ENCODE measurements around the gene PSG11.
A peak's percentile ranks its signal among the peaks of the same experiment; 100 is the strongest.
"Not testable (repeated sequence)": the region's sequence is repeated elsewhere in the genome, so short reads cannot be mapped to it uniquely, and the experiment has no call there.

PSG11 gene

GRCh38 chr19:43026369-43026768 is at the start of gene PSG11:
Gene PSG11 (minus strand): TSS chr19:43026469. CDS start chr19:43026372, 97 bp downstream.
- DNase-seq (ENCODE audit: low read depth): not testable (repeated sequence)

- DNase-seq (ENCODE audit: low read depth): not testable (repeated sequence)
Measured at GRCh38 chr19:43062418-43062817, 36.1 kb upstream of the PSG11 start.

DNA sequence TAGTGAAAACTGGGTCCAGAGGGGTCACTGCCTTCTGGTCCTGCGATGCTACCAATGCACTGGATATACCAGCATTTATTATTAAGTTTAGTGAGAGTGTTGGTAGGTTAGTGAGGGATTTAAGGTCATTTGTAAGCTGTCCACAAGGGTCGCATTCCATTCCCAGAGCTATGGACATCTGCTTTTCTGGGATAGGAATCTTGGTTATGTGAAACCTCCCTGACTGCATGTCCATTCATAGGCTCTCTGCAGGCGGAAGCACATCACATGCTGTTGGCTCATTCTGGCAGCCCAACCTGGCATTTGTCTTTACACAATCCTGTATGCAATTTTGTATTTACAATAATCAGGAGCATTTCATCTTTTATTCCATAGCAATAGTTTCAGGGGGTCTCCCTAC is 35.1 kb upstream of the PSG11 start:
- peak; percentile 35 for DNase-seq (ENCODE audit: low read depth)

GRCh38 chr19:43060254-43060653 is 34.0 kb upstream of the PSG11 start:
- DNase-seq (ENCODE audit: low read depth): peak; percentile 77

DNA sequence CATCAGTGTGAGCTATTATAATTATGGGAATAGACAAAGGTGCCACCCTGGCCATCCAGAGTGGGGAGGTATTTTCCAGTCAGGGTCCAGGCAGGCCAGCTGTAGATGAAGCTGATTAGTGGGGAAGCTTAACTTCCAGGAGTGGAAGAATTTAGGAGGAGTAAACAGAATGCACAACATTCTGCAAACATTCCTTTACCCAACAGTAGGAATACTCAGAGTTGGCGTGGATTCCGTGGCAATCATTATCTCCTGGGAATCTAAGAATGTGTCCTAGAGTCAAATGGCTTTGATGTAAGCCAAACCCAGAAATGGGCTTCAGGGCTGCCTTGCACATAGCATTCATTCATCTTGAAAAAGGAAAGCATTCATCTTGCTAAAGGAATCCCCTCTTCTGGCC is 33.2 kb upstream of the PSG11 start:
- not testable (repeated sequence) for DNase-seq (ENCODE audit: low read depth)

DNA sequence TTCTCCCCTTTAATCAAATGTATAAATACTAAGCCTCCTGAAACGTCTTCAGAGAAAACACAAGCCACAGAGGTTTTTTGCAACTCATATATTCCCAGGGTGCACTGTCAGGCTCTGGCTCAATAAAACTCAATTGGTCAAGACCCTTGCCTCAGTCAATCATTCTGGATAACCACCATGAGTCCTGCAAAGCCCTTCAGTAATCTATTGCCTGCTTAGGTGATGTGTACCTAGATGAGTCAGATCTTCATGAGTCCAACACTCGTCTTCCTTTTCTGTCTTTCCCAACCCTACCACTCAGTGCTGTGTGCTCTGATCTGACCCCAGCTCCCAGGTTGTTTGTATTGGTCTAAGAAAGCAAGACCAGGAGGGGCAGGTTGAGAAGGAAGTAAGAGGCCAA is 32.2 kb upstream of the PSG11 start:
- DNase-seq (ENCODE audit: low read depth): not testable (repeated sequence)

GRCh38 chr19:43047966-43048365 is 21.7 kb upstream of the PSG11 start:
- peak; percentile 44 for DNase-seq (ENCODE audit: low read depth)

DNA sequence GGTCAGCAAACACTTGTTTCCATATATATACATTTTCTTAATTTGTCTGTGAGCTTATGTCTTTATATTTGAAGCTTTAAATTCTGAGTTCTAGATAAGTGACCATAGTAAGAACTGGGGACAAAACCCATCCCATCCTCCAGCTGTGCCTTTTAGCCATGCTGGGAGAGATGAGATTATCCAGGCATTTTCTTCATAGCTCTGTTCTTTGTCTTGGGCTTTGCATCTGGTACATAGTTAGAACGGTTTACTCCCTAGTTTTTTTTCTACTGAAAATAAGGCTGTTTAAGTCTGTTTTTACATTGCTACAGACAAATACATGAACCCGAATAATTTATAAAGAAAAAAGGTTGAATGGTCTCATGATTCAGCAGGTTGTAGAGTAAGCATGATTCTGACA is 20.3 kb upstream of the PSG11 start:
- not testable (repeated sequence) for DNase-seq (ENCODE audit: low read depth)

DNA sequence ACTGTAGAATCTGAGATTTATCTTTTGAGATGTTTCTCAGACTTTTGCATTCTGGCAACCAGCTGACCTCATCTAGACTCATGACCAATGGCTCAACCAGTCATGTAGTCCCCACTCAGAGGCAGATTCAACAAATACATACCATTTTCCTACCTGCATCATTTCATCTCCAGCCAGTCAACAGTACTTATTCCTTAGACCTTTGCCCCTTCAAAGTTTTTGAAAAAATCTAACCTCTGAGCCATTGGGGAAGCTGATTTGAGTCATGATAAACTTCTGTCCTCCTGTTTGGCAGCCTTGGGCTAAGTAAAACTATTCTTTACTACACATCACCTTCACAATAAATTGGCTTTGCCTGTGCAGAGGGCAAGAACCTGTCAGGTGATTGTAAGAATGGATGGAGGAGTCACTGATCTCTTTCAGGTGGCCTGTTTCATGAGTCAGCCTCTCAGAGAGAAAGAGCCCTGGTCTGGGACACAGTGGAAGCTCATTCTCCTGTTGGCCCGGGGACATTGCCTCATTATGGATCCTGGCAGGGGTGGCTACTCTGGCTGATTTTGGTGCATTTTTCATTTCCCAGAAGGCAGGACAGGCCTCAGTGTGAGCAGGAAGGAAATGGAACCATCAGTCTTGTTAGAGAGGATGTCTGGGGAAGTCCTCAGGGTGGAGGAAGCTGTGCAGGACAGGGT is 17.4 kb upstream of the PSG11 start:
- not testable (repeated sequence) for DNase-seq (ENCODE audit: low read depth)

DNA sequence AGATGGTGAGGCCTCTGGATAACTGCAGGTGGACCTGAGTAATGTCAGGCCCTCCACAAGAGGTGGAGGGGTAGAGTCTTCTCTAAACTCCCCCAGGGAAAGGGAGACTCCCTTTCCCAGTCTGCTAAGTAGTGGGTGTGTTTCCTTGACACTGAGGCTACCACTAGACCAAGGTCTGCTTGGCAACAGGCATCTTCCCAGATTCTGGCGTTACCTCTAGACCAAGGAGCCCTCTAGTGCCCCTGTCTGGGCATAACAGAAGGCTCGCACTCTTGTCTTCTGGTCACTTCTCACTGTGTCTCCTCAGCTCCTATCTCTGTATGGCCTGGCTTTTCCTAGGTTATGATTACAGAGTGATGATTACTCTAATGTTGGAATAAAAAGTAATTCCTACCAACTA is 5.4 kb upstream of the PSG11 start:
- DNase-seq (ENCODE audit: low read depth): peak; percentile 76

- DNase-seq (ENCODE audit: low read depth): peak; percentile 12
Measured at GRCh38 chr19:43028866-43029265, 2.6 kb upstream of the PSG11 start.

GRCh38 chr19:43027985-43028384 is 1.7 kb upstream of the PSG11 start:
- DNase-seq (ENCODE audit: low read depth): not testable (repeated sequence)

DNA sequence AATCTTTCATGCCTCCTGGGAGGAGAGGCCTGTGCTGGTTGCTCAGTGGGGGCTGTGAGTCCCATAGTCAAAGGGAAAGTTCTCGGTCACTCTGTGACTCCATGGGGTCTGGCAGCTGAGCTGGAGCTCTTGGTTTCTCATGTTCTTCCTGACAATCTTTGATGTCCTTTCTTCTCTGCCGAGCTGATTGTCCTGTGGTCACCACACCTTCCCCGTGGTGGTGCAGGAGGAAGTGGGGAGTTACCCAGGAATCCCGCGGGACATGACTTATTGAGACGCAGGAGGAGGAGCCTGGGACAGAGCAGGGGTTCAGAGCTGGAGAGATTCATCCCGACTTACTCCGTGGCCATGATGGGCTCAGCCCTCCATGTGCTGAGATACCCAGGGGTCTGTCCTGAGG is 792 bp upstream of the PSG11 start:
- not testable (repeated sequence) for DNase-seq (ENCODE audit: low read depth)

DNA sequence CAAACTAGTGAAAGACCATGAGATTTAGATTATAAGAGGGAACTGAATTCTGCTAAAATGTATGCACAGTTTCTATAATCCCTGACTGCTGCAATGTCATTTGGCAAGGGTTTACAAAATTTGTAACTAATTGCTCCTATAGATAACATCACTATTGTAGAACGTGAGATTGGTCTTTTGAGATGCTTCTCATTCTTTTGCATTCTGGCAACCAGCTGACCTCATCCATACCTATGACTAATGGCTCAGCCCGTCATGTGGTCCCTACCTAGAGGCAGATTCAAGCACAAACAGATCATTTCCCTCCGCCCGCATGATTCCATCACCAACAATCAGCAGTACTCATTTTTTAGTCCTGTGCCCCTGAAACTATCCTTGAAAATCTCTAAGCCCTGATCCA is 4.2 kb downstream of the PSG11 start:
- DNase-seq (ENCODE audit: low read depth): peak; percentile 93

DNA sequence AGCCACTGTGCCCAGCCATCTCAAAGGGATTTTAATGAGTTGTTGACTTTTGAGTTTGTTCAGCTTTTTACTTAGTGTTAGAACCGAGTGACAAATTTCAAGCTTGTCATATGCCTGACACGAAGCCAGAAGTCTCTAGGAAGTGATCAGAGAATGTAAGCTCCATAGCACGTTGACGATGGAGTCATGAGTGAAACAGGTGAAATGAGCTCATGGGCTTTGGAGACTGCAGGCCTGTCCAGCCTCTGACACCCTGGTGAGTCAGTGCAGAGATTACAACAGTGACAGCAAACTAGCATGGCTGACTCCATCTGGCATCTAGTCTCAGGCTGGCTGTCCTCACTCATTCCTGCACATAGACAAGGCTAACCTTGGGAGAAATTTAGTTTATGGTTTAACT is 4.6 kb downstream of the PSG11 start:
- peak; percentile 97 for DNase-seq (ENCODE audit: low read depth)

GRCh38 chr19:43019588-43019987 is 6.7 kb downstream of the PSG11 start:
- peak; percentile 40 for DNase-seq (ENCODE audit: low read depth)

GRCh38 chr19:43005841-43006240 is 20.4 kb downstream of the PSG11 start:
- not testable (repeated sequence) for DNase-seq (ENCODE audit: low read depth)

DNA sequence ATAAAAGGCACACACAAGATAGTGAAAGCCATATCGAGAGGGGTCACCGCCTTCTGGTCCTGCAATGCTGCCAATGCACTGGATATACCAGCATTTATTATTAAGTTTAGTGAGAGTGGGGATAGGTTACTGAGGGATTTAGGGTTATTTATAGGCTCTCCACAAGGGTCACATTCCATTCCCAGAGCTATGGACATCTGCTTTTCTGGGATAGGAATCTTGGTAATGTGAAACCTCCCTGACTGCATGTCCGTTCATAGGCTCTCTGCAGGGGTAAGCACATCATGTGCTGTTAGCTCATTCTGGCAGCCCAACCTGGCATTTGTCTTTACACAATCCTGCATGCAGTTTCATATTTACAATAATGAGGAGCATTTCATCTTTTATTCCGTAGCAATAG is 21.4 kb downstream of the PSG11 start:
- not testable (repeated sequence) for DNase-seq (ENCODE audit: low read depth)

- not testable (repeated sequence) for DNase-seq (ENCODE audit: low read depth)
Measured at GRCh38 chr19:43003634-43004033, 22.6 kb downstream of the PSG11 start.

DNA sequence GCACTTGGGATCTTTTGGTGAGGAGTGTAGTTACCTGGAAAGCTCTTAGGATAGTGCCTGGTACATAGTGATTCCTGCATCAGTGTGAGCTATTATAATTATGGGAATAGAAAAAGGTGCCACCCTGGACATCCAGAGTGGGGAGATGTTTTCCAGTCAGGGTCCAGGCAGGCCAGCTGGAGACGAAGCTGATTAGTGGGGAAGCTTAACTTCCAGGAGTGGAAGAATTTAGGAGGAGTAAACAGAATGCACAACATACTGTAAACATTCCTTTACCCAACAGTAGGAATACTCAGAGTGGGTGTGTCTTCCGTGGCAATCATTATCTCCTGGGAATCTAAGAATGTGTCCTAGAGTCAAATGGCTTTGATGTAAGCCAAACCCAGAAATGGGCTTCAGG is 23.3 kb downstream of the PSG11 start:
- not testable (repeated sequence) for DNase-seq (ENCODE audit: low read depth)

- DNase-seq (ENCODE audit: low read depth): not testable (repeated sequence)
Measured at GRCh38 chr19:42996161-42996560, 30.1 kb downstream of the PSG11 start.

- not testable (repeated sequence) for DNase-seq (ENCODE audit: low read depth)
Measured at GRCh38 chr19:42992029-42992604, 34.2 kb downstream of the PSG11 start.

GRCh38 chr19:42989851-42990250 is 36.4 kb downstream of the PSG11 start:
- no peak for DNase-seq (ENCODE audit: low read depth)

- peak; percentile 45 for DNase-seq (ENCODE audit: low read depth)
Measured at GRCh38 chr19:42989186-42989585, 37.1 kb downstream of the PSG11 start.
